HepG2 (cell line): Measurements from ENCODE around the gene KIAA1958. TPM values are rescaled to one million over a fixed set of nuclear protein-coding genes. Genes with fewer than 3 reads are reported as not detected.

Source experiments
- ATAC-seq: fragments of 200-7000 bp; cut with Tn5 transposase; 3 replicates; pipeline ENCODE4 v1.9.1; 2020; ENCODE audit warnings: mild to moderate bottlenecking, moderate library complexity
- BruUV-seq: library from RNA; stranded (reverse); fragments of 400-500 nt; replicated peaks from 2 replicates; lab custom pipeline; 2021; lab: Mats Ljungman, UMichigan
- CTCF ChIA-PET: fragments of 300-600 bp; formaldehyde crosslinking; extraction: SDS; loops from one replicate; lab custom pipeline; 2021; ENCODE audit warnings: low total read pairs, inconsistent platforms, low intra/inter-chr PET ratio; lab: Yijun Ruan, JAX
- POLR2A ChIA-PET: fragments of 350-600 bp; sonication (Branson Sonifier 250); formaldehyde crosslinking; loops from one replicate; lab custom pipeline; 2020; ENCODE audit warnings: antibody characterized with exemption, inconsistent platforms; lab: Yijun Ruan, JAX
- DNase-seq: peaks from one replicate; pipeline ENCODE4 v3.0.0-alpha.2; 2015; ENCODE audit warnings: low spot score
- FAIRE-seq: peaks from 3 replicates; lab custom pipeline; 2011; peaks lifted over from hg19 to GRCh38; lab: Jason Lieb, UNC
- H2AFZ ChIP-seq: one replicate; pipeline ENCODE4 v1.6.1; 2011; ENCODE audit warnings: low read length, inconsistent platforms
- H3K27ac ChIP-seq: fragments of 300-600 bp; 3 replicates; pipeline ENCODE4 v1.8.0; 2011; ENCODE audit warnings: mixed run types, mild to moderate bottlenecking, mixed read lengths, low read length, inconsistent platforms; ENCODE audit not compliant: insufficient read depth; ENCODE audit errors: extremely low read length
- H3K27me3 ChIP-seq, 2 experiments: fragments of 200-600 bp in 1 of 2; 2 replicates in 1 of 2; 3 replicates in 1 of 2; pipeline versions ENCODE4 v1.6.0 to v1.8.0; 2011; ENCODE audit warnings: low read length in 2 of 2, mild to moderate bottlenecking in 2 of 2, moderate library complexity in 2 of 2, inconsistent platforms in 1 of 2; ENCODE audit not compliant: insufficient read depth in 2 of 2, control insufficient read depth in 1 of 2
- H3K36me3 ChIP-seq, 2 experiments: fragments of 200-600 bp in 1 of 2; replicated peaks in 1 of 2; 2 replicates in 1 of 2; 3 replicates in 1 of 2; pipeline versions ENCODE4 v1.5.1 to v1.8.0; 2011; ENCODE audit warnings: low read length in 2 of 2, inconsistent platforms in 1 of 2; ENCODE audit not compliant: insufficient read depth in 2 of 2, control insufficient read depth in 1 of 2
- H3K4me1 ChIP-seq: 2 replicates; pipeline ENCODE4 v1.5.1; 2012; ENCODE audit warnings: low read length, inconsistent platforms; ENCODE audit not compliant: insufficient read depth
- H3K4me2 ChIP-seq: 2 replicates; pipeline ENCODE4 v1.6.0; 2011; ENCODE audit warnings: low read depth, low read length, inconsistent platforms
- H3K4me3 ChIP-seq, 3 experiments: fragments of 200-600 bp in 1 of 3; sonication (generic), shearing (Covaris generic) in 1 of 3; replicated peaks in 1 of 3; 2 replicates each; pipeline ENCODE4 v1.5.1; 2011 to 2016; ENCODE audit warnings: low read length in 3 of 3, inconsistent platforms in 2 of 3, low read depth in 2 of 3, mild to moderate bottlenecking in 2 of 3, control low read depth in 1 of 3, mixed read lengths in 1 of 3; ENCODE audit not compliant: insufficient read depth in 1 of 3
- H3K79me2 ChIP-seq: one replicate; pipeline ENCODE4 v1.6.1; 2011; ENCODE audit warnings: low read length, inconsistent platforms; ENCODE audit not compliant: insufficient read depth
- H3K9ac ChIP-seq: 2 replicates; pipeline ENCODE4 v1.6.0; 2011; ENCODE audit warnings: mild to moderate bottlenecking, low read depth, low read length, inconsistent platforms; ENCODE audit not compliant: insufficient read depth
- H3K9me3 ChIP-seq: 2 replicates; pipeline ENCODE4 v1.5.1; 2012; ENCODE audit warnings: mild to moderate bottlenecking, low read length
- H4K20me1 ChIP-seq: 2 replicates; pipeline ENCODE4 v1.6.0; 2011; ENCODE audit warnings: inconsistent platforms, mild to moderate bottlenecking, low read length, moderate library complexity; ENCODE audit not compliant: insufficient read depth
- ATF7-NPFF ChIP-seq: sonication (generic); formaldehyde crosslinking; IDR thresholded peaks from 2 replicates; pipeline ENCODE4 v1.8.1; 2023; ENCODE audit warnings: mild to moderate bottlenecking, low read depth, missing genetic modification reagents, moderate library complexity
- CEBPB ChIP-seq: IDR thresholded peaks from 2 replicates; pipeline ENCODE4 v1.6.1; 2011; ENCODE audit warnings: low read depth, low read length, improper control_type of control experiment, borderline replicate concordance
- FLYWCH1 ChIP-seq: sonication (generic); formaldehyde crosslinking; IDR thresholded peaks from 2 replicates; pipeline ENCODE4 v1.8.1; 2023; ENCODE audit warnings: mild to moderate bottlenecking, missing genetic modification reagents
- HMG20B ChIP-seq: conservative IDR thresholded peaks from 2 replicates; pipeline ENCODE4 v1.6.1; 2016; ENCODE audit warnings: missing genetic modification reagents, missing compliant biosample characterization
- HNRNPL ChIP-seq: fragments of 200-400 bp; formaldehyde crosslinking; IDR thresholded peaks from 2 replicates; pipeline ENCODE4 v1.6.1; 2017; ENCODE audit warnings: mild to moderate bottlenecking, low read depth, low read length
- ISL2 ChIP-seq: sonication (generic); formaldehyde crosslinking; IDR thresholded peaks from 2 replicates; pipeline ENCODE4 v1.5.0; 2020; ENCODE audit warnings: missing genetic modification reagents
- JARID2 ChIP-seq: sonication (generic); formaldehyde crosslinking; IDR thresholded peaks from 2 replicates; pipeline ENCODE4 v1.8.1; 2023; ENCODE audit warnings: missing genetic modification reagents, inconsistent platforms; ENCODE audit not compliant: insufficient replicate concordance
- KDM5B ChIP-seq: sonication (generic); formaldehyde crosslinking; IDR thresholded peaks from 2 replicates; pipeline ENCODE4 v1.4.0; 2020; ENCODE audit warnings: missing genetic modification reagents, mild to moderate bottlenecking, borderline replicate concordance
- KLF13 ChIP-seq: sonication (generic); formaldehyde crosslinking; IDR thresholded peaks from 2 replicates; pipeline ENCODE4 v1.4.0; 2020; ENCODE audit warnings: mild to moderate bottlenecking, missing genetic modification reagents
- SIN3A ChIP-seq: IDR thresholded peaks from 2 replicates; pipeline ENCODE4 v1.6.1; 2011; ENCODE audit warnings: low read depth, mild to moderate bottlenecking, control low read depth, low read length, borderline replicate concordance
- XRCC5 ChIP-seq: fragments of 200-400 bp; formaldehyde crosslinking; optimal IDR thresholded peaks from 2 replicates; pipeline ENCODE3; 2017; ENCODE audit warnings: mild to moderate bottlenecking, low read length
- ZBTB25 ChIP-seq: IDR thresholded peaks from 2 replicates; pipeline ENCODE4 v1.6.1; 2018; ENCODE audit warnings: missing genetic modification reagents
- ZNF10 ChIP-seq: sonication (generic); formaldehyde crosslinking; IDR thresholded peaks from 2 replicates; pipeline ENCODE4 v1.4.0; 2020; ENCODE audit warnings: mild to moderate bottlenecking, low read depth, missing genetic modification reagents, borderline replicate concordance
- ZNF414 ChIP-seq: sonication (generic); formaldehyde crosslinking; IDR thresholded peaks from 2 replicates; pipeline ENCODE4 v1.5.0; 2020; ENCODE audit warnings: missing genetic modification reagents
- ZNF430 ChIP-seq: sonication (generic); formaldehyde crosslinking; IDR thresholded peaks from 2 replicates; pipeline ENCODE4 v1.9.0; 2021; ENCODE audit warnings: mild to moderate bottlenecking, missing genetic modification reagents
- ZNF556 ChIP-seq: sonication (generic); formaldehyde crosslinking; IDR thresholded peaks from 2 replicates; pipeline ENCODE4 v1.4.0; 2020; ENCODE audit warnings: mild to moderate bottlenecking, missing genetic modification reagents, borderline replicate concordance
- ZNF777 ChIP-seq: sonication (generic); formaldehyde crosslinking; IDR thresholded peaks from 2 replicates; pipeline ENCODE4 v1.4.0; 2020; ENCODE audit warnings: missing genetic modification reagents
- ZNF879 ChIP-seq: sonication (generic); formaldehyde crosslinking; IDR thresholded peaks from 2 replicates; pipeline ENCODE4 v1.8.1; 2023; ENCODE audit warnings: missing genetic modification reagents
- WGBS: methylation state at CpG from one replicate; pipeline ENCODE4 v1.1.6; 2017; ENCODE audit warnings: low lambda C conversion rate; 5-methylcytosine and 5-hydroxymethylcytosine counted together
- in situ Hi-C: cut with HindIII; loops from 2 replicates; pipeline ENCODE4 v1.10.0; 2017; ENCODE audit warnings: low pct_unique_long_range_greater_than_20kb; ENCODE audit not compliant: extremely low pct_ligation_motif_present
- intact Hi-C: fragments of 100-400 bp; cut with micrococcal nuclease; formaldehyde crosslinking; loops from one replicate; pipeline ENCODE4 v1.10.0; 2022; ENCODE audit not compliant: unreplicated experiment
- polyA plus RNA-seq, 8 experiments: library from polyadenylated mRNA; depleted of rRNA in 3 of 8; stranded (reverse) in 7 of 8; unstranded in 1 of 8; fragments of >200 nt; fragmentation: Illumina TruSeq in 4 of 8; extraction: Trizol in 4 of 8; gene quantifications; 2 replicates each; pipeline versions ENCODE4 v1.2.1 to v1.2.3, GENCODE V29; 2011 to 2016; ENCODE audit warnings: low read depth in 4 of 8, missing spikeins in 1 of 8, mixed read lengths in 1 of 8; ENCODE audit not compliant: insufficient read depth in 1 of 8
- total RNA-seq, 5 experiments: library from RNA; depleted of rRNA; stranded (reverse); fragments of >200 nt; fragmentation: Illumina TruSeq; extraction: Trizol; gene quantifications; 2 replicates each; pipeline ENCODE4 v1.2.3, GENCODE V29; 2016; ENCODE audit warnings: low read depth in 1 of 5
- TF ChIP-seq, protein P1 (sequence below): sonication (generic); formaldehyde crosslinking; IDR thresholded peaks from 2 replicates; pipeline ENCODE4 v1.5.1; 2020; ENCODE audit warnings: missing genetic modification reagents, mild to moderate bottlenecking, borderline replicate concordance
- TF ChIP-seq, protein P2 (sequence below): sonication (generic); formaldehyde crosslinking; IDR thresholded peaks from 2 replicates; pipeline ENCODE4 v1.8.1; 2023; ENCODE audit warnings: mild to moderate bottlenecking, inconsistent platforms, moderate library complexity, missing genetic modification reagents, borderline replicate concordance

Gene KIAA1958
- total and polyA plus RNA-seq, 2 of the 13 experiments (the other 11 are each of a cell fraction or from before 2014, with no cell fraction given): 8.5 to 10.3 TPM

DNA sequence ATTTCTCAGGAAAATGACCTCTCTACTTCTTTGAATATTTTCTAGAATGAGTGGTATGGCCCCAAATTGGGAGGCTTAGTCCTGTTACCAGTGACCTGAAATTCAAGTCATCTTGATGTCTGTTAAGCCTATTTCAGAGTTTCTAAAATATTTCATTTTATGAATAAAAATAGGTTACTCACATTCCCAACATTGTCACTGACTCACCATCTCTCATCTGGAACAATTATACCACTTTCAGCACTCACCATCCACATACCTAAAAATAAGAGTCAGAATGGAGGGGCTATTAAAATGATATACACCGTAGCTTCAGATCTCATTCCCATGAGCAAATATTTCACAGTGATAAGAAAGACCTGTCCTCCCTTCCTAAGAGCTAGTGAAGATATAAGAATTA, 71.8 kb downstream of the KIAA1958 start (continued):
- TF ChIP-seq FLYWCH1 (CRISPR knock-in tag): no peak
- no peak for TF ChIP-seq CEBPB
- no peak for TF ChIP-seq ISL2 (CRISPR knock-in tag)
- TF ChIP-seq KLF13 (CRISPR knock-in tag): no peak
- no peak for TF ChIP-seq ZNF430 (CRISPR knock-in tag)
- TF ChIP-seq ZBTB25 (CRISPR knock-in tag): no peak
- no peak for TF ChIP-seq JARID2 (CRISPR knock-in tag)
- TF ChIP-seq ATF7-NPFF (CRISPR knock-in tag): no peak
- TF ChIP-seq HMG20B (CRISPR knock-in tag): no peak
- TF ChIP-seq ZNF777 (CRISPR knock-in tag): no peak

GRCh38 chr9:112558978-112559377, 72.4 kb downstream of the KIAA1958 start:
- in situ Hi-C loops: no loop called here
- no peaks in the 10 kb centered on the region for H3K27me3 ChIP-seq
- no peaks in the 10 kb centered on the region for H4K20me1 ChIP-seq
- ATAC-seq (no peak), DNase-seq (no peak), FAIRE-seq (no peak)
- H3K9ac ChIP-seq: no peak overlapping the region
- H3K9me3 ChIP-seq: no peaks in the 10 kb centered on the region
- H3K4me2 ChIP-seq: no peak overlapping the region
- no TSS peak for BruUV-seq
- 100% methylated on average over 2 of the region's 2 CpGs for WGBS
- ChIA-PET CTCF (no interaction called here), POLR2A (no interaction called here)
- H3K27ac ChIP-seq: no peak overlapping the region
- no peak overlapping the region for H3K4me3 ChIP-seq
- H3K79me2 ChIP-seq: peaks cover 42% of the 10 kb centered on the region
- H2AFZ ChIP-seq: no peak overlapping the region
- no peaks in the 10 kb centered on the region for H3K36me3 ChIP-seq
- H3K4me1 ChIP-seq: peaks cover 37% of the 10 kb centered on the region
- intact Hi-C loops: no loop called here
- TF ChIP-seq ZNF879 (CRISPR knock-in tag): no peak
- no peak for TF ChIP-seq KDM5B
- TF ChIP-seq, protein P1, sequence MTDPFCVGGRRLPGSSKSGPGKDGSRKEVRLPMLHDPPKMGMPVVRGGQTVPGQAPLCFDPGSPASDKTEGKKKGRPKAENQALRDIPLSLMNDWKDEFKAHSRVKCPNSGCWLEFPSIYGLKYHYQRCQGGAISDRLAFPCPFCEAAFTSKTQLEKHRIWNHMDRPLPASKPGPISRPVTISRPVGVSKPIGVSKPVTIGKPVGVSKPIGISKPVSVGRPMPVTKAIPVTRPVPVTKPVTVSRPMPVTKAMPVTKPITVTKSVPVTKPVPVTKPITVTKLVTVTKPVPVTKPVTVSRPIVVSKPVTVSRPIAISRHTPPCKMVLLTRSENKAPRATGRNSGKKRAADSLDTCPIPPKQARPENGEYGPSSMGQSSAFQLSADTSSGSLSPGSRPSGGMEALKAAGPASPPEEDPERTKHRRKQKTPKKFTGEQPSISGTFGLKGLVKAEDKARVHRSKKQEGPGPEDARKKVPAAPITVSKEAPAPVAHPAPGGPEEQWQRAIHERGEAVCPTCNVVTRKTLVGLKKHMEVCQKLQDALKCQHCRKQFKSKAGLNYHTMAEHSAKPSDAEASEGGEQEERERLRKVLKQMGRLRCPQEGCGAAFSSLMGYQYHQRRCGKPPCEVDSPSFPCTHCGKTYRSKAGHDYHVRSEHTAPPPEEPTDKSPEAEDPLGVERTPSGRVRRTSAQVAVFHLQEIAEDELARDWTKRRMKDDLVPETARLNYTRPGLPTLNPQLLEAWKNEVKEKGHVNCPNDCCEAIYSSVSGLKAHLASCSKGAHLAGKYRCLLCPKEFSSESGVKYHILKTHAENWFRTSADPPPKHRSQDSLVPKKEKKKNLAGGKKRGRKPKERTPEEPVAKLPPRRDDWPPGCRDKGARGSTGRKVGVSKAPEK (CRISPR knock-in tag): no peak
- TF ChIP-seq ZNF556 (CRISPR knock-in tag): no peak
- no peak for TF ChIP-seq XRCC5
- TF ChIP-seq, protein P2, sequence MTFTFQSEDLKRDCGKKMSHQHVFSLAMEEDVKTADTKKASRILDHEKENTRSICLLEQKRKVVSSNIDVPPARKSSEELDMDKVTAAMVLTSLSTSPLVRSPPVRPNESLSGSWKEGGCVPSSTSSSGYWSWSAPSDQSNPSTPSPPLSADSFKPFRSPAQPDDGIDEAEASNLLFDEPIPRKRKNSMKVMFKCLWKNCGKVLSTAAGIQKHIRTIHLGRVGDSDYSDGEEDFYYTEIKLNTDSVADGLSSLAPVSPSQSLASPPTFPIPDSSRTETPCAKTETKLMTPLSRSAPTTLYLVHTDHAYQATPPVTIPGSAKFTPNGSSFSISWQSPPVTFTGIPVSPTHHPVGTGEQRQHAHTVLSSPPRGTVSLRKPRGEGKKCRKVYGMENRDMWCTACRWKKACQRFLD (CRISPR knock-in tag): no peak
- TF ChIP-seq ZNF10 (CRISPR knock-in tag): no peak
- TF ChIP-seq HNRNPL: no peak
- no peak for TF ChIP-seq SIN3A
- TF ChIP-seq ZNF414 (CRISPR knock-in tag): no peak
